ENCODE results near the gene CNOT6L. TPM values are rescaled to one million over a fixed set of nuclear protein-coding genes. Genes with fewer than 3 reads are reported as not detected.

The CNOT6L gene
- total RNA-seq, 1 experiment from 2014 or later = 8.1 TPM

- DNase-seq (ENCODE audit: low read depth) = no peak
Measured at GRCh38 chr4:77820649-77821561, 1.7 kb upstream of the CNOT6L start.

GRCh38 chr4:77819843-77820648 is 878 bp upstream of the CNOT6L start:
- DNase-seq (ENCODE audit: low read depth) = peak; percentile 71

GRCh38 chr4:77819404-77819842 is 255 bp upstream of the CNOT6L start:
- no peak for DNase-seq (ENCODE audit: low read depth)

GRCh38 chr4:77818073-77818601 is 1.0 kb downstream of the CNOT6L start:
- DNase-seq (ENCODE audit: low read depth) = peak; percentile 84

GRCh38 chr4:77817304-77818072 is 1.7 kb downstream of the CNOT6L start:
- no peak for DNase-seq (ENCODE audit: low read depth)

GRCh38 chr4:77816546-77816945 is 2.6 kb downstream of the CNOT6L start:
- no peak for DNase-seq (ENCODE audit: low read depth)

- DNase-seq (ENCODE audit: low read depth) = no peak
Measured at GRCh38 chr4:77815636-77816035, 3.5 kb downstream of the CNOT6L start.

GRCh38 chr4:77805840-77806239 is 13.3 kb downstream of the CNOT6L start:
- DNase-seq (ENCODE audit: low read depth) = no peak

- DNase-seq (ENCODE audit: low read depth) = peak; percentile 11
Measured at GRCh38 chr4:77804471-77804870, 14.7 kb downstream of the CNOT6L start.

- DNase-seq (ENCODE audit: low read depth) = no peak
Measured at GRCh38 chr4:77802402-77802801, 16.8 kb downstream of the CNOT6L start.

GRCh38 chr4:77801260-77801608 is 17.9 kb downstream of the CNOT6L start:
- no peak for DNase-seq (ENCODE audit: low read depth)

GRCh38 chr4:77800483-77801259 is 18.5 kb downstream of the CNOT6L start:
- peak; percentile 36 for DNase-seq (ENCODE audit: low read depth)

GRCh38 chr4:77800077-77800476 is 19.1 kb downstream of the CNOT6L start:
- no peak for DNase-seq (ENCODE audit: low read depth)

- DNase-seq (ENCODE audit: low read depth) = no peak
Measured at GRCh38 chr4:77798385-77798784, 20.8 kb downstream of the CNOT6L start.

- peak; percentile 44 for DNase-seq (ENCODE audit: low read depth)
Measured at GRCh38 chr4:77797239-77797638, 21.9 kb downstream of the CNOT6L start.

GRCh38 chr4:77795326-77795725 is 23.8 kb downstream of the CNOT6L start:
- no peak for DNase-seq (ENCODE audit: low read depth)

- DNase-seq (ENCODE audit: low read depth) = no peak
Measured at GRCh38 chr4:77790146-77790545, 29.0 kb downstream of the CNOT6L start.

- no peak for DNase-seq (ENCODE audit: low read depth)
Measured at GRCh38 chr4:77788990-77789389, 30.2 kb downstream of the CNOT6L start.

GRCh38 chr4:77787969-77788368 is 31.2 kb downstream of the CNOT6L start:
- no peak for DNase-seq (ENCODE audit: low read depth)

- no peak for DNase-seq (ENCODE audit: low read depth)
Measured at GRCh38 chr4:77785669-77786068, 33.5 kb downstream of the CNOT6L start.

GRCh38 chr4:77783895-77784294 is 35.3 kb downstream of the CNOT6L start:
- DNase-seq (ENCODE audit: low read depth) = no peak

Measured in M059J (cell line).